HG02623 (cell line): Measurements from ENCODE around the gene TCF4.

ENCODE experiments used
- ATAC-seq: cut with Tn5 transposase; IDR thresholded peaks from one replicate; pipeline ENCODE4 v1.9.1; 2021; ENCODE audit warnings: moderate library complexity; ENCODE audit not compliant: unreplicated experiment

TCF4 gene

DNA sequence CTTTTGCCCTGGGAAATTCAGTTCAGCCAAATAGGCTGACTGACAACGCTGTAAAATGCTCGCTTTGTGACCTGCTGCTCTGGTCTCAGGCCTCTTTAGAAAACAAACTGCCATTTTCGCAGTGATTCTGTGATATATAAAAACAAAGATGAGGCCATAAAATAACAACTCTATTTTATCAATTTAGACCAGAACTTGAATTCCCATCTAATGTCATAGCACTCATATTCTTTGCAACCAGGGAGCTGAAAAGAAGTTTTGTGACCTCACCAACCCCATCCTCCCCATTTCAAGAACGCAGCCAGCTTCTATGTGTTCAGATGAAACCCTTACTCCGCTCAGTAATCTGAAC lies 40.3 kb downstream of the TCF4 start:
- no peak for ATAC-seq

DNA sequence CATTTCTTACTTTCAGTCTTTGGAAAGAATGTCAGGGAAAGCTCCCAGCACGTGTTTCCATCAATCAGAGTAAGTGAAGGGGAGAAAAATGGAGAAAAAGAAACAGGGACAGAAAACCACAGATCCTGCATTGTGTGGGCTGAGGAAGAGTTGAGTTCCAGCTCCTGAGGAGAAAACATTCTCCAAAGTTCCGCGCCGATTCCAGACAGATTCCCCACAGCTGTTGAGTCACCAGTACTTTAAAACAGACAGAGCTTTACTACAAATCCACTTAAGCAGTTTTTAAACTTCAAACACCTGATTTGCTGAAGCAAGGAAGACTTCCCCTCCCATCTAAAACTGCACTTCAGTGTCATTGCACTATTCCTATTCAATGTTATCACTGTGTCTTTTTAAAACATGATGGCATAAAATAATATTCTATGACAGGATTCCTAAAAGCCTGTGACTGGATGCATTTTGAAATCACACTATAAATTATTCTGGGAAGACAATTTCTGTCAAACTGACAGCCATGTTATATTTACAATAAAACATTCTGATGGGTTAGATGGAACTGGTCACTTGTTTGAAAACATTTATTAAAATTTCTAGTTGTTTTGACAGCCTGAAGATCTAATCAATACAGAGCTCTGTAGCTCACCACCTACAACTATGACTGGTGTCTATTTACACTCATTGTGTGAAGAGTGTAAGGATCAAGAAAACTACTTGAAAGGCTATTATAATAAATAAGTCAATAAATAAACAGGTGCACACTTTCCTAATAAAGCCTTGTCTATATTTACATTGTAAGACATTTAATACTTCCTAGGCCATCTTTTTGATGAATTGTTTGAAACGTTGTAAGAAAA lies 40.9 kb downstream of the TCF4 start:
- ATAC-seq, result no peak

DNA sequence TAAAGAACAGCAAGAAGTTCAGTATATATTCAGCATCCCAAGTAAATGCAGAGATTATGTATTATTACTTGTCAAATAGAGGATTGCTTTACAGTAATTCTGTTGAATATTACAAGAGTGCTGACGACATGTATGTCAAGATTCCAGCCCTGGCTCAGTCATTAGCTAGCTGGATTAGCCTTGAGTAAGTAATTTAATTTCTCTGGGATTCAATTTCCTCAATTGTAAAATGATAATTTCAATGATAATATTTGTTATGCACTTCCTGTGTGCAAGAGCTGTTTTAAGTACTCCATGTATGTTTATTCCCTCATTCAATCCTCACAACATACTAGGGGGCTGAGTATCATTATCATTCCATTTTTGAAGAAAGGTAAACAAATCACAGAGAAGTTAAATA lies 44.0 kb downstream of the TCF4 start:
- no peak for ATAC-seq

DNA sequence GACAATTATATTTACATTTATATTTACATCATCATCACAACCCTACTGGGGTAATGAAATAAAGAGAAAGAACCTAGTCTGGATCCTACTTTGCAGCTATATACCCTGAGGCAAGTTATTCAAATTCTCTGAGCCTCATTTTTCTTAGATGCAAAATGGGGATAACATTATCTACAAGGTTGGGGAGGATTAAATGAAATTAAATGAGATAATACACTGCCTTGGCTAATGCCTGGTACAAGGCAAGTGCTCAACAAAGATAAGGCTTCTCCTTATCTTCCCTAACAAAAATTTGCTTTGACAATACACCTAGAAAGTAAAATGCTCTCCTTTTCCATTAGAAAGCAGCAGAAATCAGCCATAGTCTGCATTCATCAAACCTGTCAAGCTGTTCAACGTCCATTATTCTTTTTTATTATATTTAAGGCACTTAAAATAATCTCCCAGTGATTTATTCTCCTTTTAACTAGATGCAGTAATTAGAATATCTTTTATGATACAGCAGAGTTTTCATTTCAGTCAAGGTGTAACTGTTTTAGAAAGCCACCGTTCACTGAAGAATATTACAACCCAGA lies 44.8 kb downstream of the TCF4 start:
- no peak for ATAC-seq

DNA sequence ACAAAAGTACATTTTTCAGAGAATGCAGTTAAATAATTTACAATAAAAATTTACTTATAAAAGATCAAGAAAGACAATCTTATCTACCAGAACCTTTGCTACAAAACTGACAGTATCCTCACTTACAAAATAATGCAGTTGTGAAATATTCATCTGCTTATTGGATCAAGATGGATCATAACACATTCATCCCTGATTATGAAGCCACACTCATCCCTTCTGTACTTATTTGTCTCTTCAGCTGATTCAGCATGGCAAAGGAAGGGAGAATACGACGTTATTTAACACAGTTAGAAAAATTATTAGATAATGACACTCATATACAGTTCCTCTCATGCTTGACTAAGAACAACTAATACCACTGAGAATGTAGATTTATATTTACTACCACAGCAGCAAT lies 46.4 kb downstream of the TCF4 start:
- no peak for ATAC-seq

- no peak for ATAC-seq
Observed at GRCh38 chr18:55539240-55539639, 48.8 kb downstream of the TCF4 start.

- ATAC-seq, result no peak
Observed at GRCh38 chr18:55534996-55535395, 53.0 kb downstream of the TCF4 start.

DNA sequence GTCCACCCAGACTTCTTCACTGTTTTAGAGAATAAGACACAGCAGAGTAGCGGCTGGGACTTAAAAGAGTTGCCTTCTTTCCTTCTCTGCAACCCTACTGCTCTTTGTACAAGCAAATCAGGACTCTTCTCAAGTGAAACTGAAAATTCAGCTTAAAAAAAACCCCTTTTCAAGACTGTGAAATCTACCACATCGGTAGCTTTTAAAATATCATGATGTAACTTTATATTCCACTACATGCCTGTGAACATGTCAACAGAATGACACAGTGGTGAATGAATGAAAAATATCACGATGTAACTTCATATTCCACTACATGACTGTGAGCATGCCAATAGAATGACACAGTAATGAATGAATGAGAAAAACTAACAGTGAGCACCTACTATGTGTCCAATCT lies 53.4 kb downstream of the TCF4 start:
- ATAC-seq, result no peak

- no peak for ATAC-seq
Observed at GRCh38 chr18:55530166-55530565, 57.8 kb downstream of the TCF4 start.

DNA sequence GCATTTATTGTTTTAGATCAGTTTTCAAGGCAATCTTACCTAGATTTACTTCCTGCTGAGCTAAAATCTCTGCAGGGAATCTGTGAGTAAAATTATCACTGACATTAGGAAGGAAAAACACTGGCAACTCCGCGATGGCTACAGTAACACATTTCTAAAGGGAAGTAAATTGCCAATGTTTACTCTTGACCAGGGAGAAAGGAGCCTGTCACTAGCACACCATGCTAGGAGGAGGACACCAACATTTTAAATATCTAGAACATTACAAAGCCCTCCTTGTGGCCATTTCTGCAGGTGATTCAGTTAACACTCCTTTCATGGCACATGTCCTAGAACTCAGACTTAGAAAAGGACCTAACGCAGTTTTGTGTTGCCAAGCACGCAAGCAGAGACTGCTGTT lies 58.4 kb downstream of the TCF4 start:
- no peak for ATAC-seq

GRCh38 chr18:55525845-55526244 lies 62.1 kb downstream of the TCF4 start:
- ATAC-seq, result no peak

DNA sequence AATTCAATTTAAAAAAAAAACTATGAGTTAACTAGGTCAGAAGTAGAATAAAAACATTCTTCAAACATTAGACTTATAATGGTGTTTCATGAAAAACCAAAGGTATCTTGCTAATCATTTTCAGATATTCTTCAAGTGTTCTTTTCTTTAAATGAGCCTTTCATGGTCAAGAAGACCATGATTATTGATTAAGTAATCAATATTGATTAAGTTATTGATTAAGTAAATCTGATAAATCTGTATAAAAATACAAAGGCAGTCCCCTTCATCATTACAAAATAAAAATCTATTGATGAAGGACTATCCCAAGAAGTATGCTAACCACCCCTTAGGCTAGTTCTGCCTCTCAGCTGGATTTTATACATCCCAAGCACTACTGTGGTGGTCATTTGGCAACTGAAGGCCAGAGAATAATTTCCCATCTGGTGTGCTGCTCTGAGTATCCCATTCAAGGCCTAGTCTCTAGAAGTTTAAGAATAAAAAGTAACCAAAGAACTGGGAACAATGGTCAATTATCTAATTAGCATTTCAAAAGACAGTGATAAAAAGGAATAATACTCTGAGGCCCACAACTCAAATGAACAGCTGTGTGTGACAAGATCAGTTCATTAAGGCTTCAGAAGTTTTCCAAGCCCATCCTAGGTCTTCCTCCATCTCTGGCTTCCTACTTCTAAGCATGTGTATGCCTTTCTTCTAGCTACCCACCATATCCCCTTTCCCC lies 63.5 kb downstream of the TCF4 start:
- ATAC-seq, result no peak

- no peak for ATAC-seq
Observed at GRCh38 chr18:55523001-55523400, 65.0 kb downstream of the TCF4 start.

- no peak for ATAC-seq
Observed at GRCh38 chr18:55522011-55522410, 66.0 kb downstream of the TCF4 start.

- ATAC-seq, result no peak
Observed at GRCh38 chr18:55517055-55517454, 70.9 kb downstream of the TCF4 start.

DNA sequence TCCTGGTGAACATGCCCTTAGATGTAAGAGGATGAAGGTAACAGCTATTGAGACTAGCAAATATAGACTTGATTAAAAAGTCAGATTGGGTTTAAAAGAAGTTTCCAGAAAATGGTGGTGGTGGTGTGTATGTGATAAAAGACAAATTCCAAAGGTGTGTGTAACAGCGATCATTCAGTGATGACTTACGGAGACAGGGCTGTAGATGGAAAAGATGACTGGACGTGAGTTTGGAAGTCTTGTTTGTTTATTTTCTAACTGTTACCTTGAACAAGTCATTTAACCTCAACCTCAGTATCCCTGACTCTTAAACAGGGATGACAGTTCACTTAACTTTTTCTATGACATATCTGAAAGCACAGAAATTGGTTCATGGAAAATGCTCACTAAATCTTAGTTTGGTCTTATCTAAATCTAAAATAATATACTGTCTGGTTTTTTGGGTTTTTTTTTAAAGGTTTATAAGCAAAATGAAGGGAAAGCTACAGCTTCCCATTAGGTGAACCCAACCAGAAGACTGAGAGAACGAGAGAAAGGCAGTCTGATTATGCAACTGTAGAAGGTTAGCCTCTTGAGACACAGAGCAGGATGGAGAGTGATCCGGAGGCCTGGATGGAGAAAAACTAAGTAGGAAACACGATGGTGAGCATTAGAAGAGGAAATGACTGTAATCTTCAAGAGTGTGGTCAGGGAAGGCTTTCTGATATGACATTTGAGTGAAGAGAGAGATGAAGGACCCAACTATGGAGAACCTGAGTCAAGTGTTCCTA lies 71.9 kb downstream of the TCF4 start:
- ATAC-seq, result no peak

- ATAC-seq, result no peak
Observed at GRCh38 chr18:55515214-55515613, 72.8 kb downstream of the TCF4 start.

DNA sequence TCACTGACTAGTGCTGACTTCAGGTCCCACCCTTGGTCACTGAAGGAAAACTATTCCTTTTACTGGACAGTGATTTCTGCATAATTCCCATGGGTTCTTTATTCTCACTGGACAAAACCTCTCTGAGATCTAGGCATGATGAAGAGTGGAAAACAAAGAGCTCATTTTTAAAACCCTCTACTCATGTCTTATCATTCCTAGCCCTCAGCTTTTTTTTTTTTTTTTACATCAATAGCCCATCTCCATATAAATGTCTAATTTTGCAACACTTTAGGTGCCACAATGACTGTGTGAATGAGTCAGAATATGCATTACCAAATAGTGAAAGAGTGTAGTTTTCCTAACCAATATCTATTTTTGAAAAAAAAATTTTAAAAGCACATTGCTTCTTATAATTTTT lies 74.8 kb downstream of the TCF4 start:
- ATAC-seq, result no peak

DNA sequence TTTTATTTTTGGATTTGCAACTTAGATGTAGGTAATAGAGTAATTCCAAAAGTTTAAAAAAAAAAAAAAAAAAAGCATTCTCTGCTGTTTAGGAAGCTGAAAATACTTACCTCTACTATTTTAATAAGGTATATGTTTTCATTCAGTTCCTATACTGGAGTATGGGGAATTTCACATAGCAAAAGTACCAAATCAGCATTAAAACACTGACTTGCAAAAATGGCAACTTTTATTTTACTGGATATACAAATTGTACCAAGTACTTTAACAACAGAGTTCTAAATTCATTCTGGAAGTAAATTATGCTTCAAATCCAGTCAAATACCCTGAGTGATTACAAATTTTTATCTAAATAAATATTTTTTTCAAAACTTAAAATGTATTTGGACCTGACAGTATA lies 76.7 kb downstream of the TCF4 start:
- no peak for ATAC-seq

- no peak for ATAC-seq
Observed at GRCh38 chr18:55510809-55511208, 77.2 kb downstream of the TCF4 start.

- peak; percentile 92 for ATAC-seq
Observed at GRCh38 chr18:55509631-55510324, 78.2 kb downstream of the TCF4 start.
